ENCODE results near the gene ART5. TPM values are rescaled to one million over a fixed set of nuclear protein-coding genes. Genes with fewer than 3 reads are reported as not detected.

Gene ART5
- total and polyA plus RNA-seq, 10 donors: not detected

Small RNA genes lying within 50 kb of the gene (small RNA-seq; reads per million reads assigned to genes)
- 0 reads per million in 4 donors for gene RF00019

Other genes starting within 250 kb of the ART5 start
- gene ART1, start 3.1 kb upstream of the ART5 start, total RNA-seq: not detected
- gene ART1, start 3.1 kb upstream of the ART5 start, polyA plus RNA-seq: not detected
- gene CHRNA10, start 29.4 kb upstream of the ART5 start, total RNA-seq: 1 to 10 TPM; 1.5 to 5.0 (median 2.9) TPM
- 1 to 10 TPM in 2 of 3 donors, under 1 TPM in 1; 0.85 to 1.8 (median 1.7) TPM for gene CHRNA10, start 29.4 kb upstream of the ART5 start, polyA plus RNA-seq
- gene NUP98, start 155.6 kb upstream of the ART5 start, total RNA-seq: 100 to 1,000 TPM in 3 of 7 donors, 10 to 100 TPM in 4; 71.2 to 171 (median 99.7) TPM
- gene NUP98, start 155.6 kb upstream of the ART5 start, polyA plus RNA-seq: 10 to 100 TPM; 12.6 to 21.4 (median 16.9) TPM
- 10 to 100 TPM; 10.7 to 22.2 (median 13.3) TPM for gene PGAP2, start 166.6 kb upstream of the ART5 start, total RNA-seq
- 10 to 100 TPM; 14.9 to 19.7 (median 15.1) TPM for gene PGAP2, start 166.6 kb upstream of the ART5 start, polyA plus RNA-seq
- gene RHOG, start 199.0 kb upstream of the ART5 start, total RNA-seq: 100 to 1,000 TPM; 144 to 256 (median 155) TPM
- gene RHOG, start 199.0 kb upstream of the ART5 start, polyA plus RNA-seq: 100 to 1,000 TPM; 102 to 142 (median 107) TPM
- gene STIM1, start 213.7 kb upstream of the ART5 start, total RNA-seq: 10 to 100 TPM; 55.4 to 85.2 (median 65.0) TPM
- 10 to 100 TPM; 13.0 to 22.5 (median 16.3) TPM for gene STIM1, start 213.7 kb upstream of the ART5 start, polyA plus RNA-seq